Fibroblast of skin of scalp (primary cell): Measurements from ENCODE around the gene DUOXA2.
A peak's percentile ranks its signal among the peaks of the same experiment; 100 is the strongest.

Source experiments
- DNase-seq: peaks from one replicate; pipeline ENCODE4 v3.0.0-alpha.2; 2013

DUOXA2 gene

DNA sequence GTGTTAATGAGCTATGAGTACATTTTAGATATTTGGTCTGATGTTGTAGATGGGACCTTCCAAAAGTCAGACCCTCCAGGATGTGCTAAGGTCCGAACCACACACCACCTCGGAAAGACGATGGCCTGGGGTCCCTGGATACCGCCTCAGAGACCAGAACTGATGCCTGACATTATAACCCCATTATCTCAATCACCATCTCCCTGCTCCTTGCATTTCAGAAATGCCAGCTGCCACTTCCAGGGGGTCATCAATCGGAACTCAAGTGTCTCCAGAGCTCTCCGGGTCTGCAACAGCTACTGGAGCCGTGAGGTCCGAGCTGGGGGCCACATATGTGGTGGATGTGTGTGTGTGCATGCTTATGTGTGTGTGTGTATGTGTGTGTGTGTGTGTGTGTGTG is 23.6 kb downstream of the DUOXA2 start:
- no peak for DNase-seq

DNA sequence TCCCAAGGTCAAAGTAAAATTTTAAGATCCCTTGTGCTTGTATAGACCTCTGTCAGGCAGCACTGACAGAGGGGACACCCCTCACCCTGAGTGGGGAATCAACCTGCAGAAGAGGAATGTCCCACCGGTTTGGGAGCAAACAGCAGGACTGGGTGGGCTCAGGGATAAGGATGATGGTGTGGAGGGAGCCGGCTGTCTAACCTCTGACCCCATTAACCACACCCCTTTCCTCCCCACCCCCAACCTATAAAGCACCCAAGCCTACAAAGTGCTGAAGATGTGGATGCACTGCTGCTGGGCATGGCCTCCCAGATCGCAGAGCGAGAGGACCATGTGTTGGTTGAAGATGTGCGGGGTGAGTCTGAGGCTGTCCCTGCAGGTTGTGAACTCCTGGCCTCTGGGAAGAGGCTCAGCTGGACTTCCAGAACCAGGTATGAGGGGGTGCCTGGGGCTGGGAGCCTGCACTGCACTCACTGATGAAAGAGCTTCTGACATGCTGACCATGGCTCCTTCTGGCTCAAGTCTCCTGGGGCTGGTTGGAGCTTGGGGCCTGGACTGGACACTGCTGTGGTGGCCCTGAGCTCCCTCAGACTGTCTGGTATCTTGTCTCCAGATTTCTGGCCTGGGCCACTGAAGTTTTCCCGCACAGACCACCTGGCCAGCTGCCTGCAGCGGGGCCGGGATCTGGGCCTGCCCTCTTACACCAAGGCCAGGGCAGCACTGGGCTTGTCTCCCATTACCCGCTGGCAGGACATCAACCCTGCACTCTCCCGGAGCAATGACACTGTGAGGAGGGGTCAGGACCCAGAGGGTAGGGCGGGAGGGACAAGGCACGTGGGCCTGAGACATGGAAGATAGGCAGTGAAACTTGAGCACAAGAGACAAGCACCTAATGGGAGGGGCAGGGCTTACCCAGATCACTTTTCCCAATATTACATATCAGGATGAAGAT is 25.0 kb downstream of the DUOXA2 start:
- DNase-seq = no peak

DNA sequence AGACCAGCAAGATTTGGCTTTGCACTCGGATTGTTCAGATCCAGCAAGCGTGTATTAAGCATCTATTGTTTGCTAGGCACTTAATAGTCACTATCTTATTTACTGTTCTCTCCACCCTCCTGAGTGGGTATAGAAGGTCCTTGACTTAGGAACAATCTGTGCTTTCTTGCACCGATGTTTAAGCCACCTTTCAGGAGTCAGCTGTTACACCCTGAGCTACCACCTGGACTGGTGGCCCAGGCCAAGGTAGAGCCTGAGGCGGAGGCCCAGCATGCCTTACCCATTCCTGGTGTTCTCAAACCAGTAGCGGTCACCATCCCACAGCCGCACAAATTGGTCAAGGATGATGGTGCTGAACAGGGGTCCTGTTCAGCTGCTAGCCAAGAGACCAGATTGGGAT is 25.6 kb downstream of the DUOXA2 start:
- DNase-seq = no peak

DNA sequence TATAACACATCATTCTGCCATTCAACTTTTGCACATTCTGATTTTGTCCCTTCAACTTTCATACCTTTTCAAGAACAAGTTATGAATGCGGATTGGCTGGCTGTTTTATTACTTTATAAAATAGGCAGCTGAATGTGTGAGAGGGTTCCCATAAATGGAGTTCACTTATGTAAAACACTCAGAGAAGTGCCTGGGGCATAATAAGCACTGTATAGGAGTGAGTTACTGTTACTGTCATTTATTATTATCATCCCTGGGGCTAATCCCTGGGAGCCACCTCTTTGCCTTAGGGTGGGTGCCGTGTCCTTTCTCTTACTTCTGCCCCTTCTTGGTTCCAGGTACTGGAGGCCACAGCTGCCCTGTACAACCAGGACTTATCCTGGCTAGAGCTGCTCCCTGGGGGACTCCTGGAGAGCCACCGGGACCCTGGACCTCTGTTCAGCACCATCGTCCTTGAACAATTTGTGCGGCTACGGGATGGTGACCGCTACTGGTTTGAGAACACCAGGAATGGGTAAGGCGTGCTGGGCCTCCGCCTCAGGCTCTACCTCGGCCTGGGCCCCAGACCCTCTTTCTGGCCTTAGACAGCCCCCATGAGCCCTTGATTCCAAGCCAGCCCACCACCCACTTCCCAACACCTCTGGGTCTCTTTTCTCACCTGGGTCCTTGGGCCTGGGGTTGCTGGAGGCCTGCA is 26.6 kb downstream of the DUOXA2 start:
- DNase-seq = no peak

DNA sequence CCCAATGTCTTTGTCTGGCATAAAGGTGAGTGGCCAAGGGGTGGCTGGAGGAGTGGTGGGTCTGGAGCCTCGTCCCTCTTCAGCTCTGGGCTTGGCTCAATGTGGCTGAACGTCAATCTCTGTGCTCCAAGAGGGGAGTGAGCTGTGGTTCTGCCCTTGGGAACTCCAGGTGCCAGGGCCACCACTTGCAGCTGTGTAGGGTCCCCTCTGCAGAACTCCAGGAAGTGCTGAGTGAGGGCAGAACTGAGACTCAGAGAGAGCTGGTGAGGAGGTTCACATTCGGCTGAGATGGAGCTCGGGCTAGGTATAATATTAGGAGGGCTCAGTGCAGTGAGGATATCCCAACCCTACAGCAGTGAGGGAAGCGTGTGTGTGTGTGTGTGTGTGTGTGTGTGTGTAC is 27.3 kb downstream of the DUOXA2 start:
- DNase-seq = no peak

DNA sequence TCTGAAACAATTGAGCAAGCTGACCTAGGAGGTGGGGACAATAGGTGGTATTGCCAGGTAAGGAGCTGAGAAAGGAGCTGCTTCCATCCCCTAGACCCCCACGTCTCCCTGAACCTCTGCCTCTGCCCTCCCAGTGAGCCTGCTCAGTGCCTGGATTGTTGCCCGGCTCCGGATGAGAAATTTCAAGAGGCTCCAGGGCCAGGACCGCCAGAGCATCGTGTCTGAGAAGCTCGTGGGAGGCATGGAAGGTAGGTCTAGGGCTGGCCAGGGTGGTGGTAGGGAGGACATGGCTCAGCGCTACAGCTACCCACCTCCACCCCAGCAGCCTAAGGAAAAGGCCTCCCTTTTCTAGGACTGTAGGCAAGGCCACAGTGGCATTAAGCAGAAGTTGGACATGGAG is 28.9 kb downstream of the DUOXA2 start:
- no peak for DNase-seq

DNA sequence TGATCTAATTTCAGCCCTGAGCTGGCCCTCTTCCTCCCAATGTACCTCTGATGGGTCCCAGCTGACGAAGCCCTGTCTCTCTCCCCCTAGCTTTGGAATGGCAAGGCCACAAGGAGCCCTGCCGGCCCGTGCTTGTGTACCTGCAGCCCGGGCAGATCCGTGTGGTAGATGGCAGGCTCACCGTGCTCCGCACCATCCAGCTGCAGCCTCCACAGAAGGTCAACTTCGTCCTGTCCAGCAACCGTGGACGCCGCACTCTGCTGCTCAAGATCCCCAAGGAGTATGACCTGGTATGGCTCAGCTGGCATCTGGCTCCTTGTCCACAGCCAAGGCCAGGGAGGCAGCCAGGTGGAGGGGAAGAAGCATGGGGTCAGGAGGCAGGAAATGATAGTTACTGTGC is 29.8 kb downstream of the DUOXA2 start:
- no peak for DNase-seq

DNA sequence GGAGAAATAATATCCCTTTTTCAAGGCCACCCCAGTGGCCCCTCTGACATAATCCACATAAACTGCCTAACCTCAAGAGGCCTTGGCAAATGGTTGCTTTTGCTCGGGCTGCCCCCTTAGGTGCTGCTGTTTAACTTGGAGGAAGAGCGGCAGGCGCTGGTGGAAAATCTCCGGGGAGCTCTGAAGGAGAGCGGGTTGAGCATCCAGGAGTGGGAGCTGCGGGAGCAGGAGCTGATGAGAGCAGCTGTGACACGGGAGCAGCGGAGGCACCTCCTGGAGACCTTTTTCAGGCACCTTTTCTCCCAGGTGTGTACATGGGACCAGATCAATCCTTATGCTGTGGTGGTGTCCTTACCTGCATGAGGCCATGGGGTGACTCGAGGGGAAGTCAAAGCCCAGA is 30.6 kb downstream of the DUOXA2 start:
- DNase-seq = no peak

DNA sequence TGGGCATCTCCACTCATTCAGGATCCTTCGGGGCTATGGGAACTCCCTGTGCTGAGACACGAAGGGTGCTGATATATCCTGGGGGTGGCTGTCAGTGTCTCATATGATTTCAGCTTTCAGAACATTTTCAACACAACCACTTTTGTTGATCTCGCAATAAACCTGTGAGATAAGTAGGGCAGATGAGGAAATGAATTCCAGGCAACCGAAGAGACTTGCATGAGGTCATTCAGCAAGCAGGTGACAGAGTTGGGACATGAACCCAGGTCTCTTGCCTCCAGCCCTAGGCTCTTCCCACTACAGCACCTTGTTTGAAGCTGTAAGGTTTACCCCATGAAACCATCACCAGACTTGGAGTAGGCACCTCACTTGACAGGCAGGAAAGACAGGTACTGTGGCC is 32.3 kb downstream of the DUOXA2 start:
- DNase-seq = no peak

DNA sequence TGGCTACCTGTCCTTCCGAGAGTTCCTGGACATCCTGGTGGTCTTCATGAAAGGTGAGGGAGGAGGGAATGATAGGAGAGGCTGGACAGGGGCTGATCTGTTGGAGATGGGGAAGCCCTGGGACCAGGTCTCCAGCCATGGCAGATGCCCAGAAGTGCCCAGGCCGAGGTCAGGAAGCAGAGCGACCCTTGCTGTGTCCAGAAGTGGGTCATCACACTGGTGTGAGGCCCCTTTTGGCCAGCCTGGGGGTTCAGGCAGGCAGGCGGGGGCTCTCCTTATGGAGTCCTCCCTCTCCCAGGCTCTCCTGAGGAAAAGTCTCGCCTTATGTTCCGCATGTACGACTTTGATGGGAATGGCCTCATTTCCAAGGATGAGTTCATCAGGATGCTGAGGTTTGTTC is 33.5 kb downstream of the DUOXA2 start:
- no peak for DNase-seq

DNA sequence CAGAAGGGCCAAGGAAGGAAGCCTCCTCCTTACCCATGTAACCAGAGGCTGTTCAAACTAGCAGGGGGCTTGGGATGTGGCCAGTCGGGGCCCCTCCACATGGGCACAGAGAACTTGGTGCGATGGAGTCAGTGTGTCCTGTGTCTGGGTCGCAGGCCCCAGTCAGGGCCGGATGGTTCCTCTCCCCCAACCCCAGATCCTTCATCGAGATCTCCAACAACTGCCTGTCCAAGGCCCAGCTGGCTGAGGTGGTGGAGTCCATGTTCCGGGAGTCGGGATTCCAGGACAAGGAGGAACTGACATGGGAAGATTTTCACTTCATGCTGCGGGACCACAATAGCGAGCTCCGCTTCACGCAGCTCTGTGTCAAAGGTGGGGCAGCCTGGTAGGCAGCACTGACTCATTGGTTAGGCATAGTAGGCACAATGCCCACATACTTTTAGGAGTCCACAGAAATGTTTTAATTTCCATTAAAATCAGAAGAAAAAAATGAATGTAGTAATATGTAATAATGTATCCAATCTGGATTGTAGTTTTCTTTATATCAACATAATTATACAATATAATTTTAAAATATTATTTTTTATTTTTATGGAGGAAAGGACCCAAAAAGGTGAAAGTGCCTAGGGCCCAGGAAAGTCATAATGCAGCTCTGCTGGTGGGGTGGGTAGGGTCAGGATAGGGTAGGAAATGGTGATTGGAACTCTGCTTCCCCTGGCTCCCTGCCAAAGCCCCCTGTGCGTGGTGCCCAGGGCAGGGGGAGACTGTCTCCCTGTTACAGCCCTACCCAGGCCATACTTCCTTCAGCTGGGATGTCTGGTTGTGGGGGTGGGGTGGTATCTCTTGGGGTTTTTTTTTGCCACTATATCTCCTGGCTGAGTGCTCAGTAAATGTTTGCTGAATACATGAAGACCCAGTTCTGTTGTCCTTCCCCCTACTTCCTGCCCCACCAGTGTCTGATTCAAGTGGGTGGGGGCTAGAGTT is 34.2 kb downstream of the DUOXA2 start:
- DNase-seq = peak; percentile 14

DNA sequence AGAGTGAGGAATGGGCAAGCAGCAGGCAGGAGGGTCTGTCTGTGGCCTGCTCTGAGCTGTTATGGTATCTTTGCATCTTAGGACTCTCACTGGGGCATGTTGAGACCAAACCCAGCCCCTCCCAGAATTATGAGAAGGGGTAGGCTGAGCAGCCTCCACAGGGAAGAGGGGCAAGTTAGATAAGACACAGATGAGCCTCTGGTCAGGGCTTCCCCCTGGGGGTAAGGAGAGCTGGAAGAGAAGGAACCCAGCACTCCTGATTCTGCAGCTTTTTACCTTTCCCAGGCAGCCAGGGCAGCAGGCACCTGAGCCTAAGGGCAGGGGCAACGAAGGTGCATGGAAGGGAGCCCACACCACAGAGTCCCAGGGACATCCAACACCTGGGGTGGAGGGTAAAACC is 34.9 kb downstream of the DUOXA2 start:
- DNase-seq = no peak

DNA sequence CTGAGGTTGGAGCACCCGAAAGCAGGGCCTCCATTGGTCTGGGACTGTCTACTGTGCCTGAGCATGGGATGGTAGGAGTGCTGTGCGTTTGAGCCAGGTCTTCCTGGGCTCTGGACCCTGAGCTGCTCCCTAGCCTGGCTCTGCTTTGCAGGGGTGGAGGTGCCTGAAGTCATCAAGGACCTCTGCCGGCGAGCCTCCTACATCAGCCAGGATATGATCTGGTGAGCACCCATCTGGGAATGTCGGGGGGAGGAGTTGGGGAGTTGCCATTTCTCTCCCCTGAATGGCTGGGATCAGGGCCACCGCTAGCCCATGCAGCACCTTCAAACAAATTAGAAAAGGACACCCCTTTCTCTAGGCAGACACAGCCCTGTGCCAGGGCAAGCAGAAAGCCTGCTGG is 36.4 kb downstream of the DUOXA2 start:
- no peak for DNase-seq

DNA sequence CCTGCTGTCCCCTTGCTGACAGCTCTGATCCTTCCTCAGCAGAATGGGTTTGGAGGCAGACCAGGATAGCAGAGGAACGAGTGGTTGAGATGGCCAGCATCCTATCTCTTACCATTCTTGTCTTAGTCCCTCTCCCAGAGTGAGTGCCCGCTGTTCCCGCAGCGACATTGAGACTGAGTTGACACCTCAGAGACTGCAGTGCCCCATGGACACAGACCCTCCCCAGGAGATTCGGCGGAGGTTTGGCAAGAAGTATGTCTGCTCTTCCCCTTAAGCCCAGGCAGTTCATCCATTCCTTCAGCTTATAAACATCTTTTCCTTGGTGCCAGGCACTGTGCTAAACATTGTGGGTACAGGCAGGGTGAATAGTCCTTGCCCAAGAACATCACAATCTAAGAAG is 36.9 kb downstream of the DUOXA2 start:
- DNase-seq = no peak

DNA sequence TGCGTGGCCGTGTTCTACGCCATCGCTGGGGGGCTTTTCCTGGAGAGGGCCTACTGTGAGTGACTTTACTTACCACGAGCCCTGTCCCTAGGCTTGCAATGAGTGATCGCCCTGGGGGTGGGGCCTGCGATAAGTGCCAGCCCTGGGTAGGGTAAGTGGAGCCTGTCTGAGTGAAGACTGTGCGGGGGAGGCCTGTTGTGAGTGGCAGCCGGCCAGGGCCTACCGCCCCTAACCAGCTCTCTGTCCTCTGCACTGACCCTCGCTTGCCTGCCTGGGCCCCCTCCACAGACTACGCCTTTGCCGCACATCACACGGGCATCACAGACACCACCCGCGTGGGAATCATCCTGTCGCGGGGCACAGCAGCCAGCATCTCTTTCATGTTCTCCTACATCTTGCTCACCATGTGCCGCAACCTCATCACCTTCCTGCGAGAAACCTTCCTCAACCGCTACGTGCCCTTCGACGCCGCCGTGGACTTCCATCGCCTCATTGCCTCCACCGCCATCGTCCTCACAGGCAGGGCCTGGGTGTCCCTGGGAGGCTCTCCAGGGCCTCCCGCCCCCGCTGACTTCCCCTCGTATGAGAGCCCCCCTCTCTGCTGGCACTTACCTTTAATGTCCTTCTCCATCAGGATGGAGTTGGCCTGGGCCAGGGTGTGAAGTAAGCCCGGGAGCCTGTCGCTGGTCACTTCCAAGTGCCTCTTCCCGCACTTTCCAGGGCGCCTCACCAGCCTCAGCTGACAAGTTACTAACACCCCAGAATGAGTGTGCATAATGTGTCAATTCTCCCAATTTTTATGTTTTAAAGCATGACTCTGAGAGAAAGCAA is 38.1 kb downstream of the DUOXA2 start:
- no peak for DNase-seq

DNA sequence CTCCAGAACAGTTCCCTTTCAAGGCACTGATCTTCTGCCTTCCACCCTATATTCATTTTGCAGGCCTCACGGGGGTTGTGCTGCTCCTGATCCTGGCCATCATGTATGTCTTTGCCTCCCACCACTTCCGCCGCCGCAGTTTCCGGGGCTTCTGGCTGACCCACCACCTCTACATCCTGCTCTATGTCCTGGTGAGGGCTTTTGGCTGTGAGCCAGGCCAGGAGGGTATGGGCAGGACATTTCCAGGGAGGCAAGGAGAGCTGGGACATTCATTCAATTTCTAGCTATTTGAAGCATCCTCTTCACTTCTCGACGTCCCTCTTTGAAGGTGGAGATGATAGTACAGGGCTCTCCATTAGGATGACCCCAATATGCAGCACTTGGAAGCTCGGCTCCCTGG is 41.6 kb downstream of the DUOXA2 start:
- DNase-seq = no peak

DNA sequence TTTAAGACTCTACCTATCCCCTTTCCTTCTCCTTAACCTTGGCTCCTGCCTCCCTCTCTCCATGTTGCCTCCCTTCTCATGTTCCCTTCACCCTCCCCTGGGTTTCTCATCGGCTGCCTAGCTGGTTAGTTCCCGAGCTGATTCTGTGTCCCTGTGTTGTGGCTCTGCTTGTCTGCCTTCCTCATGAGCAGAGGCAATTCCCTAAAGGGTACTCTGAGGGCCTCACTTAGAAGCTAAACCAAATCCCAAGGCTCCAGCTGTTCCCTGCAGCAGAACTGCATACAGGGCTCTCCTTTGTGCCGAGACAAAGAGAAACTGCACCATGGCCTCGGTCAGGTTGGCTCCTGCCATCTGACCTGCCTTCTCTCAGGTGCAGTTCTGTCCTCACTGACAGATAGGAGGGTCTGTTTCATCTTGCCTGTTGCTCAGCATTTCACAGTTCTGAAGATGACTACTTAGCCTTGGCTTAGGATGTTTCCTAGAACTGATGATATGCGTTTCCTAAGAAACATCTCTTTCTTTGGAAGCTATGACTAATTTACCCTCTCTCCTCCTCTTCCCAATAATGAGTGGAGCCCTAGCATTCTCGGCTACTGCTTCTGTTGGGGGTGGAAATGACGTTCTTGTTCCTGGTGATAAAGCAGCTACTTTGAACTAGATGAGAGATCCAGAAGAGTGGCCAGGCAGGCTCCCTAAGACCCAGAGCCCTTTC is 42.8 kb downstream of the DUOXA2 start:
- peak; percentile 52 for DNase-seq

DNA sequence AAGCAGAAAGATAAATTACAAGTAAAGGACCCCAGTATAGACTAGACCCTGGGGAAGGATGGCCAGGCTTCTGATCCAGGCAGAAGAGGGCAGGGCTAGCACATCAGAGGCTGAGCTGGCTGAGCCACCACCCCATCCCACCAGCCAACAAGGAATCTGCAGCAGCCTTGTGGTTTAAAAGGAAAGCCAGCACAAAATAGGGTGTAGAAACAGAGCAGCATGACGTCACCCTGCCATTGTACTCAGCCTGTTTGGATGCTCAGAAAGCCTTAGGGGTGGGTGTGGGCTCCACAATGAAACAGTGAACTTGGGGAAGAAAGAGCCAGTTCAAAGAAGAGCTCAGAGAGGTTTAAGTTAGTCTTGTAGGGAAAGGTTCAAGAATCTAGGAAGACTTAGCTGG is 43.8 kb downstream of the DUOXA2 start:
- DNase-seq = peak; percentile 76

DNA sequence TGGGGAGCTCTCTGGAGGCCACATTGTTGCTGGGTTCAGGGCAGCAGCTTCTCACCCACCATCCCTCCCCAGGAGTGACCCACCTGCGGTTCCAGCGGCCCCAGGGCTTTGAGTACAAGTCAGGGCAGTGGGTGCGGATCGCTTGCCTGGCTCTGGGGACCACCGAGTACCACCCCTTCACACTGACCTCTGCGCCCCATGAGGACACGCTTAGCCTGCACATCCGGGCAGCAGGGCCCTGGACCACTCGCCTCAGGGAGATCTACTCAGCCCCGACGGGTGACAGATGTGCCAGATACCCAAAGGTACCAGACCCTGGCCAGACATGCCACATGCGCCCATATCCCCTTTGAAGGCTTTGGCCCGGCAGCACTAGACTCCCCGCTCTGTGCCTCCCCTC is 47.5 kb downstream of the DUOXA2 start:
- no peak for DNase-seq

DNA sequence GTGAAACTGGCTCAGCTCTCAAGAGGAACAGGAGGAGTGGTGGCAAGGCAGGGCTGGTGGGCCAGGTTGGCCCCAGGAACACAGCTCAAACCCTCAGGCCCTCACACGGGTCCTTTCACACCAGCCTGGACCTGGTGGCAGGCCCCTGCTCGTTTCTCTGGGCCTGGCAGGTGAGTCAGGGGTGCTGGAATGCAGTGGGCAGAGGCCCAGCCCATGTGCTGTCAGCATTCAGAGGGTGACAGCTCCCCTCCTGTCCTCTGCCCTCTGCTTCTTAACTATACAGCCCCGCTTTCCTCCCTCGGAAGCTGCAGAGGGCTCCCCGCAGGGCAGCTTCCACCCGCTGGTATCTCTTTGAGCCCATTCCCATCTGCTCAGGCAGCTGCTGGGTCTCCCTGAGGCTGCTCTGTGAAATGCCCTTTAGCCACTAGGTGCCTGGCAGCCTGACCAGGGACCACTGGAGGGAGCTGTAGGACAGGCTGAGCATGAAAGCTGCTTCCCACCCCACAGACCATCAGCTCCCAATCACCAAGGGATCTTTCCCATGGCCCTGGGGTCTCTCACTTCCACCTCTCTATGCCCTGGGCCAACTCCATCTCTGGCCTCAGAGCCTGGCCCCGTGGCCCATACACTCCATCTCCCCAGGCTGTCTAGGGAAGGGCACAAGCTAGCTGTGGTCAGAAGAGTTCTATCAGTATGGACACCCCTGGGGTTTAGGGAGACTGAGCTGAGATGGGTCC is 48.8 kb downstream of the DUOXA2 start:
- peak; percentile 81 for DNase-seq

DNA sequence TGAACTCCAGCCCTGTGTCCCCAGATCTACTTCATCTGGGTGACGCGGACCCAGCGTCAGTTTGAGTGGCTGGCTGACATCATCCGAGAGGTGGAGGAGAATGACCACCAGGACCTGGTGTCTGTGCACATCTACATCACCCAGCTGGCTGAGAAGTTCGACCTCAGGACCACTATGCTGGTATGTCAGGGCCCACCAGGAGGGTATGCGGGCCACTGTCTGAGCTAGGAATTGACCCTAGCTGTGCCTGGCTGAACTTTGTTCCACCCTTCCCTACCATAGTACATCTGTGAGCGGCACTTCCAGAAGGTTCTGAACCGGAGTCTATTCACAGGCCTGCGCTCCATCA is 49.4 kb downstream of the DUOXA2 start:
- DNase-seq = no peak
